Spleen (tissue), 7 donors: ENCODE measurements around the gene SUPT20H.

ENCODE experiments used
- POLR2A ChIP-seq, 3 donors: fragments of 450-650 bp; IDR thresholded peaks; one replicate each; pipeline ENCODE4 v1.5.1; 2017; ENCODE audit warnings: antibody characterized with exemption in 3 of 3, mild to moderate bottlenecking in 1 of 3
- POLR2AphosphoS5 ChIP-seq, 3 donors: sonication (generic); formaldehyde crosslinking; IDR thresholded peaks; one replicate each; pipeline ENCODE4 v1.5.1; 2017; ENCODE audit warnings: antibody characterized with exemption in 3 of 3
- TF ChIP-seq, protein P1 (sequence below), 11 experiments: fragments of 200-600 bp in 7 of 11; fragments of 450-650 bp in 4 of 11; sonication (generic) in 4 of 11; IDR thresholded peaks in 8 of 11; conservative IDR thresholded peaks in 3 of 11; 1 replicate in 7 of 11; 2 replicates in 4 of 11; pipeline versions ENCODE4 v1.4.0 to v1.8.0; 2016 to 2021; ENCODE audit warnings: antibody characterized with exemption in 11 of 11, inconsistent platforms in 4 of 11, mild to moderate bottlenecking in 1 of 11
- donor health status: DM: no; HTN: no; CAD: no; lungs with moderate emphysema.
- donor health status: DM: no; HTN: no; CAD: no.
- donor health status: DM: no; HTN: no; CAD: no.

DNA sequence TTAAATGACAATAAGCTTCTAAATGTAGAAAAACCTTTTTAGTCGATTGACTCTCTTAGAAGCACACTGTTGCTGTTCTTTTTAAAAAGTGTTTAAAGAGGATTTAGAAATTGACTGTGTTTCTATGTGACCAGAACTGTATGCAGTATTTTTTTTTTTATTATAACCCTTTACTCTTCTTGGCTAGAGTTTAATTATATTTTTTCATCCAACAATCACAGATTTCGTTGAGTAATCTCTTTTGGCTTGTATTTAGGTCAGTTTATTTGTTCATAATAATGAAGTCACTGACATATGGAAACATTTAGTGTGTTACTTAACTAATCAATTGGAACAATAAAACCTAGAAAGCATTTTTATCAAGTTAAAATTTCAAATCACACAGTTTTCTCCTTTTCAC is 26.1 kb upstream of the SUPT20H start:
- TF ChIP-seq POLR2A (IDR thresholded peaks at IDR 0.05) (no peak), POLR2AphosphoS5 (IDR thresholded peaks at IDR 0.05) (no peak)
- TF ChIP-seq, protein P1, sequence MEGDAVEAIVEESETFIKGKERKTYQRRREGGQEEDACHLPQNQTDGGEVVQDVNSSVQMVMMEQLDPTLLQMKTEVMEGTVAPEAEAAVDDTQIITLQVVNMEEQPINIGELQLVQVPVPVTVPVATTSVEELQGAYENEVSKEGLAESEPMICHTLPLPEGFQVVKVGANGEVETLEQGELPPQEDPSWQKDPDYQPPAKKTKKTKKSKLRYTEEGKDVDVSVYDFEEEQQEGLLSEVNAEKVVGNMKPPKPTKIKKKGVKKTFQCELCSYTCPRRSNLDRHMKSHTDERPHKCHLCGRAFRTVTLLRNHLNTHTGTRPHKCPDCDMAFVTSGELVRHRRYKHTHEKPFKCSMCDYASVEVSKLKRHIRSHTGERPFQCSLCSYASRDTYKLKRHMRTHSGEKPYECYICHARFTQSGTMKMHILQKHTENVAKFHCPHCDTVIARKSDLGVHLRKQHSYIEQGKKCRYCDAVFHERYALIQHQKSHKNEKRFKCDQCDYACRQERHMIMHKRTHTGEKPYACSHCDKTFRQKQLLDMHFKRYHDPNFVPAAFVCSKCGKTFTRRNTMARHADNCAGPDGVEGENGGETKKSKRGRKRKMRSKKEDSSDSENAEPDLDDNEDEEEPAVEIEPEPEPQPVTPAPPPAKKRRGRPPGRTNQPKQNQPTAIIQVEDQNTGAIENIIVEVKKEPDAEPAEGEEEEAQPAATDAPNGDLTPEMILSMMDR (IDR thresholded peaks at IDR 0.05 in 8 of 11, conservative IDR thresholded peaks at IDR 0.05 in 3 of 11): no peak
